SK-N-SH (cell line): ENCODE measurements around the gene PCNX3.

Experiments used
- CHD2 ChIP-seq: fragments of 150-350 bp; IDR thresholded peaks from 2 replicates; pipeline ENCODE4 v1.6.1; 2018; ENCODE audit warnings: low read length; ENCODE audit not compliant: partially characterized antibody
- CTCF ChIP-seq: fragments of 200-600 bp; sonication (generic); IDR thresholded peaks from 2 replicates; pipeline ENCODE4 v1.6.1; 2017; ENCODE audit warnings: antibody characterized with exemption, mild to moderate bottlenecking, moderate library complexity
- FOSL2 ChIP-seq: IDR thresholded peaks from 2 replicates; pipeline ENCODE4 v1.4.0; 2012; ENCODE audit warnings: low read depth, mild to moderate bottlenecking, moderate library complexity, borderline replicate concordance
- GATA2 ChIP-seq: sonication (generic); formaldehyde crosslinking; IDR thresholded peaks from 2 replicates; pipeline ENCODE4 v1.5.0; 2020; ENCODE audit warnings: mild to moderate bottlenecking, missing genetic modification reagents
- POLR2AphosphoS5 ChIP-seq: IDR thresholded peaks from 2 replicates; pipeline ENCODE4 v1.6.1; 2012; ENCODE audit warnings: low read depth, low read length
- RFX5 ChIP-seq: IDR thresholded peaks from 2 replicates; pipeline ENCODE4 v1.6.1; 2012; ENCODE audit warnings: mild to moderate bottlenecking, improper control_type of control experiment, low read length
- USF2 ChIP-seq: fragments of 150-350 bp; IDR thresholded peaks from 2 replicates; pipeline ENCODE4 v1.6.1; 2017; ENCODE audit warnings: antibody characterized with exemption, low read length, low read depth, borderline replicate concordance

- no peak for TF ChIP-seq CTCF
- TF ChIP-seq POLR2AphosphoS5: no peak
- no peak for TF ChIP-seq USF2
- TF ChIP-seq FOSL2: no peak
- TF ChIP-seq RFX5: no peak
- TF ChIP-seq CHD2: no peak
- no peak for TF ChIP-seq GATA2 (CRISPR knock-in tag)
These were observed 25.9 kb downstream of the PCNX3 start for GRCh38 chr11:65641297-65642013.
